NOMO-1 treated with dmso at 0.1 percent for 144 hours (cell line): ENCODE measurements around the gene MAN1C1.

Experiments used
- DNase-seq: peaks from one replicate; lab custom pipeline; 2025; ENCODE audit not compliant: unreplicated experiment; lab: John Stamatoyannopoulos, UW

Gene MAN1C1

DNA sequence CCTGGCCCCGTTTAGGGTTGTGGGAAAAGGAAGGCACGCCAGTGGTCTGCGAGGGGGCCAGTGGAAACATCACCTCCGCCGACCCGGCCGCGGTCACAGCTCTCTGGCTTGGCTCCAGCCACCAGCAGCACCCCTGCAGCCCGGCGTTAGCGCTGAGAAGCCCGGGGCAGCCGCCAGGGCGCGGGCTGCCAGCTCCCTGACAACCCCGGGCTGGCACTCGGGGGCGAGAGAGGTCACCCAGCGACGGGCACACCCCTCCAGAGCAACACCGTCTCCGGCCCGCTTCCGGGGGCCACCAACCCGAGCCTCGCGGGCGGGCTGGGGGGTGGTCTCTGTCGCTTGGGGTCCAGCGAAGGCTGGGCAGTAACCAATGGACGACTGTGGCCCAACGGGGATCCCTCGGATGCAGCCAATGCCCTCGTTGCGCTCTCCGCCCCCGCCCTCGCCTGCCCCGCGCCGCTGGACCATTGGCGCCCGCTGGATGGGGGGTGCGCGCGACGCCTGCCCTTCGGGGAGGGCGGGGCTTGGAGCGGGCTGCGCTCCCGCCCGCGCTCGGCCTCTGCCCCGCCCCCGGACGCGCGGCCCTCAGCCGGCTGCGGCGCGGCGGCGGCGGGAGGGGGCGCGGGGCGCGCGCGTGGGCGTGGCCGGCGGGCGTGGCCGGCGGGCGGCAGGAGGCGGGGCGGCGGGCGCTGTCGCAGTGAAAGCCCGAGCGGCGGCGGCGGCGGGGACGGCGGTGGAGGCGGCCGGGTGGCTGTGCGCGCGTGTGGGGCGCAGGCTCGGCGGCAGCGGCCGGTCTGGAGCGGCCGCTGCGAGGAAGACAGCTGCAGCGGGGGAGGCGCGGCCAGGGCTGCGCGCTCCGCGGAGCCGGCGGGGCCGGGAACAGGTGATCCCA, at the start of gene MAN1C1:
Gene MAN1C1, plus strand, starts transcription at position 697 of the 892 bp plus-strand sequence. CDS start 1,007 bp downstream, outside the sequence.
- peak; percentile 73 for DNase-seq

- DNase-seq = no peak
These were observed 48.9 kb upstream of the MAN1C1 start for GRCh38 chr1:25567710-25568089.

DNA sequence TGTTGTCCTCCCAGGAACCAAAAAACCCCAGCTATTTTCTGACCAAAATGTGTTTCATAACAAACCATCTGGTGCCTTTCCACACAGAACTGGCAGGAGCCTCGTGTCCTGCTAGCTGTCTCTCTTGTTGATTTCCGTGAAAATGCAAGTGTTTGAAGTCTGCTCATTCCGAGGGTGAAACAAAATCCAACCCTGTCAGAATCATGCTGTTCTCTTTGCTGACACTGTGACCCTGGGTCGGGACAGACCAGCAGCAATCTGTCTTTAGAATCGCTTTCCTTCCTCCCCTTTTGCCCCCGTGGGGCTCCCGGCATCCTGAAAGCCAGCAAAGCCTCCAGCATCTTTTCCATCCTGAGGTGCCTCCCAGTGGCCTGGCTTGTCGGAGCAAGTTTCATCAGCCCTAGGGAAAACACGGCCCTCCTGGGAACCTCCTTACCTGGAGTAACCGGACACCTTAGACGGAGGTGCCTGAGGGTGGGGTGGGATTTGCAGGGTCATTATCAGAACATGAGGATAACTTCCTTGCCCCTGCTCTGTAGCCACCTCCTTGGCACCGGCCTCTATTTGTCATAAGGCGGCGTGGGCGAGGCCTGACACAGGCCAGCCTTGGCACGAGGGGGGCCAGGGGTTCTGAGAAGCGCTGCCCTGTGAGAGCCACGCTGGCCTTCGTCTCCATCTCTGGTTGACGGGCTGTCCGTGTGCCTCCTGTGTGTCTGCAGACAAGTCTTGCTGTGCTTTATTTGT, 48.3 kb upstream of the MAN1C1 start:
- DNase-seq = no peak

DNA sequence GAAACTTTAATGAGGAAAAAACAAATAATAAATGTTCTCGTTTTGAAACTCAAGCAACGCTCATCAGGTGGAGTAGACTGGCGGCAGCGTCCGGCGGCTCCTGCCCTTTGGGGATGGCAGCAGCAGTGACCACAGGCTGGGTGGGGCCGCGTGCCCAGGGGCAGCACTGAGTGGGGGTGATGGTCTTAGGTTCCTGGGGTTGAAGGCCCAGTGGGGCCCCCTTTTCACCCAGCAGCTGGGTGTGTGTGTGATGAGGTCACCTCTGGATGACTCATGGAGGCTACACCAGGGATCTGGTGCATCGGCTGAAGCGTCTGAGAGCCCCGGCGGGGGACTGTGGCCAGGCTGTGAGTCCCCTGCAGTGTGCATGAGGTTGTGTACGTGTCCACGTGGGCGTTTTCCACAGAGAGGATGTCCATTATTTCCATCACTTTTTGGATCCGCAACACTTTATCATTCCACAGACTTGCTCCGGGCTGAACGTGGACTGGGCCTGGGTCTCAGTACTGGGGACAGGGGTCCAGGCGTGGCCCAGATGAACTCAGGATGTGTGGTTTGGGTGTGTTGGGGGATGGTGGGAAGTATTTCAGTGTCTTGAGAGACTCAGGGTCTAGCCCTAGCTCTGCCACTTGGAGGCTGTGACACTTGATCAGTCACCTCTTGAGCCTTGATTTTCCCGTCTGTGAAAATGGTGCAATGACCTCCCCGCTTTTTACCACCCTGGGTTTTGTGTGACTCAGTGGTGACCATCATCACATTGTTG, 47.6 kb upstream of the MAN1C1 start:
- no peak for DNase-seq

DNA sequence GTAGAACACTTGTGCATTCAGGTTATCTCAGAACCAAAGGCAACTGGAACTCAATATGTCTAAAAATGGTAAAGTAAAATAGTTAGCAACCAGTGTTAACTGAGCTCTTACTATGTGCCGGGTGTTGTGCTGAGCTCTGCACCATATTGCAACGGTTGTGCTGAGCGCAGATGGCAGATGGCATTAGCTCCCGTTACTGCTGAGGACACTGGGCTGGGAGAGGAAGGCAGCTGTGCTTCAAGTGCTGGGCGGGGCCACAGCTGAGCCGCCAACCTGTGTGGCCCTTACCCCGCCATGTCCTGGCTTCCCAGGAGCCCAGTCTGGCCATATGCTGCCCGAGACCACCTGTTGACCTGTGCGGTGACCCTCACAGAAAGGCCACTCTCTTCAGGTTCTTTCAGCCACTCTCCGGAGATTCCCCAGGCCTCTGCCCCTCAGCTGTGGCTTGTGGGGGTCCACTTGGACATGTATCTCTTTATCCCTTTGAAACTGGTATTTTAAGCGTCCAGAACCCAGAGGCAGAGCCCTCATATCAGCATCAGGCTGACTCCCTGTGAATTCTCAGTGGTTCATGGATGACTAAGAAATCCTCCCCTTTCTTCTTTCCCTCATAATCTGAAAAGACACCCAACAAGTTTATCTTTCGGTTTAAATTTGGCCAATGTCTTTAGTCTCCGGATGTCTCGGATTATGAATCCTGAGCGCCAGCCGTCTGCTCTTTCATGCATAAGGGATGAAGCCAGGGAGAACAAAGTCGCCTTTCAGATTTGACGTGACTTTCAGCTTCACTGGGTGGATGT, 46.8 kb upstream of the MAN1C1 start:
- DNase-seq = no peak

DNA sequence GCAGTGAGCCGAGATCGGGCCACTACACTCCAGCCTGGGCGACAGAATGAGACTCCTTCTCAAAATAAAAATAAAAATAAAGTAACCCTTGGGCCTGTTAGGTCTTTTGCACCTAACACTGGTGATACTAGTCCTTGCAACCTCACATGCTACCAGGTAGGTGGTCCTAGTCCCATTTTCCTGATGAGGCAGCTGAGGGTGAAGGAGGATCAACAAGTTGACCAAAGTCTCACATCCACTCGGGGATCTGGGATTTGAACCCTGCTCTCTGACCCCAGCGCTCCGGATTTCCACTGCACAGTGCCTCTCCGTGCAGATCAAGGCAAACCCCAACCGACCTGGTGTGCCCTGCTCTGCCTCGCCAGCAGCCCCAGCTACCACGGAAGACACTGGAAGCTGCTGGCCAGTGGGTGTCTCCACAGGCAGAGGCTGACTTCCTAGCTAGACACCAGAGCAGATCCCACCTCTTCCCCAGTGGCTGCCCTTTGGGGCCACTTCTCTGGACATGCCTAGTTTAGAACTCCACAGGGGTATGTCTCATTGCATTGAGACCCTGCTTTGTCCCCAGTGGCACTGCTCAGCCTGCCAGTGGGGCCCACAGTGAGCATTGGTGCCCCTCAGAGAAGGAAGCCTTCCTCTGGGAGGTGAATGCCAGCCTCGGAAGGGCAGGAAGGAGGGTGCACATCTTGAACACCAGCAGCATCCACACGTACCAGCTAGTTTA, 45.6 kb upstream of the MAN1C1 start:
- DNase-seq = no peak

DNA sequence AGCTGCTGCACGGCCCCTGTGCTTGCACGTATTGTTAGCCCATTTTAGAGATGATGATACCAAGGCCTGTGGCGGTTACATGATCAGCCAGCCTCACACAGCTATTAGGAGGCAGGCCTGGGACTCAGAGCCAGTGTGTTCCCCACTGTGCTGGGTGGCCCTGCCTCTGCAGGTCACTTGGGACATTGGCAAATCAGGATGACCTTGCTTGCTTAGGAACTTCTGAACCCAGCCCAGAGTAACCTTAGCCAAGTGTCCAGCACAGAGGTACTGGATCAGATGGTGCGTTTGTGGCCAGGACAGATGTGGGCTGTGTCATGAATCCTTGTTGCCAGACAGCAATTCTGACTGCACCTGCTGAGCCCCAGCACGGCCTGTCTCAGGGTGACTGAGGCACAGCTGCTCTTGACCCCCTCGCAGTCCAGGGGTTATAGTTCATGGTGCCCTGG, 45.0 kb upstream of the MAN1C1 start:
- DNase-seq = no peak

GRCh38 chr1:25572107-25572506, 44.5 kb upstream of the MAN1C1 start:
- no peak for DNase-seq

DNA sequence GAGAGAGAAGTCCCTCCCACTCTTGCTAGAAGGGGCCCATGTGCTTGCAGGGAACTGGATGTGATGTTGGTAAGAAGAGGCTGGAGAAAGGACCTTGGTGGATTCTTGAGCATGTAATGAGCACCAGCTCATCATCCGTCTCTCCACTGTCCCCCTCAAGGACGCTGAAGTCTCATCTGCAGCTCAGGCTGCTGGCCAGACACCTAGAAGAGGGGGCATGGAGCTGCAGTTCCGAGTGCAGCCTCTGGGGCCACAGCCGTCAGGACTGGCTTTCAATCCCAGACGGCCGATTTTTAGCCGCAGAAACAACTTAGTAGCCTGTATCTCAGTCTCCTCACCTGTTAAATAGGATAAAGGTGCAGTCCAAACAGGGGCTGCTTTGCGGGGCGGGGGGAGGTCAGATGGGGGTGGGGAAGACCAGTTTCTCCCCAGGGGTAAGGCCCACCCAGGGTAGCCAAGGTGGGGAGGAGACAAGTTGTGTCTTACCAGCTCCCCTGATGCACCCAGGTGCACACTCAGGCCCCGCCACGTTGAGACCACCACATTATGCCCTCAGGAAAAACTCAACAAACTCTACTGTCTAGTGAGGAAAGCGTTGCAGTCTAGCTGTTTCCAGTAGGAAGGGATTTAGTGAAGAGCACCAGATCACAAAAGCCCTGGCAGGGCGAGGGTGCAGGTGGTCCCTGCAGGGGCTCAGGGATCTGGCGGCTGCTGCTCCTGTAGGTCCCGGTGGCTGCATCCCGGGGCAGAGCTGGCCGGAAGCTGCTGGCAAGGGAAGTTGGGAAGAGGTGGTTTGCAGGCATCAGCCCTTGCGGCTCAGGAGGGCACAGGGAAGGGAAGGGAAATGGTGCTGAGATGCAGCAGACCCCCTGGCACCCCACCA, 43.6 kb upstream of the MAN1C1 start:
- no peak for DNase-seq

GRCh38 chr1:25573591-25573930, 43.0 kb upstream of the MAN1C1 start:
- DNase-seq = no peak

GRCh38 chr1:25573961-25574360, 42.6 kb upstream of the MAN1C1 start:
- DNase-seq = no peak

GRCh38 chr1:25575191-25575590, 41.4 kb upstream of the MAN1C1 start:
- no peak for DNase-seq

DNA sequence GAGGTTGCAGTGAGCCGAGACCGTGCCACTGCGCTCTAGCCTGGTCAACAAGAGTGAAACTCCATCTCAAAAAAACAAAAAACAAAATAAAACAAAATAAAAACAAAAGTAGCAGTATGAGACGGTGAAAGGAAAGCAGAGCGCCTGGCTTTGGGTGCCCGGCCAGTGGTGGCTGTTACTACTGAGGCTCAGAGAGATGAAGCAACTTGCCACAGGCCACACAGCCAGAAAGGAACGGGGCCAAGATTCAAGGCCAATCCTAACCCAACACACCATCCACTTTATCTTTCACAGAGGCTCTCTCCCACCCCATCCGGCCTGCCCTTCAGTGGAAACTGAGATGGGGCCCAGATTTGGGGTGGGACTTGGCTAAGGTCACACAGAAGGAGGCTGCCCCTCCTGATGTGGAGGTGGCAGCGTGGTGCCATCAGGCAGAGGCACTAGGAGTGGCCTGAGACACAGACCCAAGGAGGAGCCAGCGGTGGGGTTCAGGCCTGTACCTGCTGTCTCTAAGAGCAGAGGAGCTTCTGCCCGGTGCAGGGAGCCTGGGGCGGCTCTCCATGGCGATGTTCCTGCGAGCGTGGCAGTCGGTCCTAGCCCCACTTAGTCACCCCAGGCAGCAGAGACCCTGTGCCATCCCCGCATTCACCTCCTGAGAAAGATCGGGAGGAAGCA, 40.0 kb upstream of the MAN1C1 start:
- no peak for DNase-seq

DNA sequence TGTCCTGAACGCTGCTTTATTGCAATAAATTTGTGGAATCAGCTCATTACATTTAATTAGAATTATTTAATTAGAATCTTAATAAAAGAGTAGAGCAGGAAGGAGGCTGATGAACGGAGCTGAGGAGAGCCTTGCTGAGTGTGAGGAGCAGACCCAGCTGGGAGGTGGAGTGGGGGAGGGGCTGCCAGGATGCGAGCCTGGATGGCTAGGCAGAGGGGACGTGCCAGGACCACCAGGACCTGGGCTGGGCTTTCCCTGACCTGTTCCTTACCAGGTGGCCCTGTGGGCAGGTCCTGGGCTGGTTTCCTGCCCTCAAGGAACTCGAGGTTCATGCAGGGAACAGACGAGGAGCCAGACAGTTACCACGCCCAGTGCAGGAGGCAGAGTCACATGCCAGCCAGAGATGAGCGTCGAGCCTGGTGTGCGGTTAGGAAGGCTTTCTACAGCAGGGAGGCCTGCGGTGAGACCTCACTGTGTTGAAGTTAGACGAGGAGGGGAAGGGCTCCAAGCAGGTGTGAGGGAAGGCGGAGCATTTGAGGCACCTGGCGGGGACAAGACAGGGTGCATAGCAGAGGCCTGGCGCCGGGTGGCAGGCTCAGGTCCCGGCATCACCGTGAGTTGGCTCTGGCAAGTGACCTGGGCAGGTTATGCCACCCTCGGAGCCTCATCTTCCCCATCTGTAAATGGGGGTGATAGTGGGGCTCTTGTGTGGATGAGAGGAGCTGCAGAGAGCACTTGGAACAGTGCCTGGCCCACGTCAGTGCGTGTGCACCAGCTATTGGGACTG, 39.3 kb upstream of the MAN1C1 start:
- DNase-seq = no peak

DNA sequence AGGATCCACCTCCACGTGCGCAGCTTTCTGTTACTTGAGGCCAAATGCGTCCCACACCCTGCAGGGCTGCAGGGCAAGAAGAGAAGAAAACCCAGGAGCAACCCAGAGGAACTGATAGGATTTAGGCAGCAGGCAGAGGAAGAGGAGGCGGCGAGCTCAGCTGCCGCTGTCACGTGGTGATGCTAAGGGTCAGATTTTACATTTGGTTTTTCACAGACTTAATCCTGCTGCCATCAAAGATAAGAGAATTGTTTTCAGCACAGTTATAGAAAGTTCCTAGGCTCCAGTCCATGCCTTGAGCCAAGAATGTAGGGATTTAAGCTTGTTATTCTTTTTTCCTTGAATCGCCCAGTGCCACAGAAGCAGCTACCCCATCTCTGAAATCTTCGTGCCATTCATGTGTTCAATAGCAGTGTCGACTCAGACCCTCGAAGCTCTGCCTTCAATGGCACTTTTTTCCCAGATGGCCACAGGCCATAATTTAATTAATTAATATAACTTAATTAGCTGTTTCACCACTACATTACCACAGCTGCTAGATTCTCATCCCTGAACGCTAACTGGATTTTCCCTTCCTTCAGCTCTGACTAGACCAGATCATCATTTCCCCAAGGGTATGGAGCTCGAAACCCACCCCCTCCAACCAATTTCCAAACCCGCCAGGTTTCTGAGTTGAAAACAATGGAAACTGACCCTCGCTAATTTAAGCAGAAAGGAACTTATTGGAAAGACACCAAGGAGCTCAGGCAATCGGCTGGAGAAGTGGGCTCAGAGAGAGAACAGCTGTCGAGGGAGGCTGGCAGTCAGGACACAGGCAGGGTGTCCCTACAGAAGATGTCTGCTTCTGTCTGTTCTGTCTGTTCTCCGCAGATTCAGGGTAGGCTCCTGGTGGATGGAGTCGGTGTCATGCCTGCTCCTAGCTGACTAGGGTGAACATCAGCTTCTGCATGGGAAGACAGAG, 37.0 kb upstream of the MAN1C1 start:
- no peak for DNase-seq

DNA sequence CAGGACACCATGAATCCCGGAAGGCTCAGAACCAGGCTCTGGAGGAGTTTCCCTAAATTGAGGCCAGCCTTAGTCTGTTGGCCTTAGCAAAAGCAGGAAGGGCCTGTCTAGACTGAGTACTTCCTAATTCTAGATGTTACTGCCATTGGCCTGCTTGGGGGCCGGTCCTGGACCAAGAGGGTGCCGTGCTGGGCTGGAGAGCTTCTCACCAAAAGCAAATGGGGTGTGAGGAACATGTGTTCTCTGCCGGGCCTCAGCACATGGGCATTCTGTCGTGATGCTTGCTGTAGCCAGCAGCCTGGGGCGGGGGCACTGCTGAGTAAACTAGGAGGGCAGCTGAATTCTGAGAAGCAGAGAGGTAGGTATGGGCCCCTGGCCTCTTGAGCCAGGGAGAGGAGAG, 35.7 kb upstream of the MAN1C1 start:
- DNase-seq = peak; percentile 41

DNA sequence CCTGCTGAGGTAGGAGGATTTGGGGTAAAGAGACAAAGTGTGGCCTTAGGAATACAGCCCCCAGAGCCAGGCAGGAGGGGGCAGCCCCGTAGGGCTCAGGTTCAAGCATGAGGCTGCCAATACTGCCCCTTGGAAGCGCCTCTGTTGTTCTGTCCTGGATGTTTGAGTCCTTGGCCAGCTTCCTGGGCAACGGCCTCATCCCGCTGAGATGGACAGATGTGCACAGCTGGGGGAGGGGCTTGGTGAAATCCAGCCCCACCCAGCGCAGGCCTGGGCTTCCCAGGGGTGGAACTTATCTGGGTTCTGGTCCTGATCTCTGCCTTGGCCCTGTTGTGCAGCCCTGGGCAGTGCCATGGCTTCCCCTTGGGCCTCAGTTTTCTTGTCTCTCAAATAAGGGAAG, 34.8 kb upstream of the MAN1C1 start:
- no peak for DNase-seq
